ENCODE results near the gene RPTOR.

- TF ChIP-seq SIN3A (IDR thresholded peaks at IDR 0.05; ENCODE audit: borderline replicate concordance, low read depth, low read length) (no peak), CTCF (IDR thresholded peaks at IDR 0.05) (no peak), POLR2AphosphoS5 (IDR thresholded peaks at IDR 0.05; ENCODE audit: low read depth, low read length) (no peak), RAD21 (IDR thresholded peaks at IDR 0.05; ENCODE audit: low read length) (no peak), GABPA (IDR thresholded peaks at IDR 0.05; ENCODE audit: low read depth) (no peak), USF1 (IDR thresholded peaks at IDR 0.05; ENCODE audit: borderline replicate concordance, low read depth) (no peak), JUND (IDR thresholded peaks at IDR 0.05) (no peak), CHD2 (IDR thresholded peaks at IDR 0.05; ENCODE audit: low read length, partially characterized antibody) (no peak), NRF1 (IDR thresholded peaks at IDR 0.05; ENCODE audit: low read depth, low read length) (no peak), SMC3 (IDR thresholded peaks at IDR 0.05; ENCODE audit: low read depth, low read length) (no peak), TEAD4 (IDR thresholded peaks at IDR 0.05; ENCODE audit: borderline replicate concordance, insufficient read depth) (no peak)
Observed at GRCh38 chr17:80696456-80696855, 151.8 kb downstream of the RPTOR start.
